GM19397 (cell line): ENCODE results near the gene EPM2AIP1.
A peak's percentile ranks its signal among the peaks of the same experiment; 100 is the strongest.
"Not testable (repeated sequence)": the region's sequence is repeated elsewhere in the genome, so short reads cannot be mapped to it uniquely, and the experiment has no call there.

ENCODE experiments used
- ATAC-seq: cut with Tn5 transposase; IDR thresholded peaks from one replicate; pipeline ENCODE4 v1.9.1; 2021; ENCODE audit warnings: mild to moderate bottlenecking, moderate library complexity; ENCODE audit not compliant: unreplicated experiment

The EPM2AIP1 gene

DNA sequence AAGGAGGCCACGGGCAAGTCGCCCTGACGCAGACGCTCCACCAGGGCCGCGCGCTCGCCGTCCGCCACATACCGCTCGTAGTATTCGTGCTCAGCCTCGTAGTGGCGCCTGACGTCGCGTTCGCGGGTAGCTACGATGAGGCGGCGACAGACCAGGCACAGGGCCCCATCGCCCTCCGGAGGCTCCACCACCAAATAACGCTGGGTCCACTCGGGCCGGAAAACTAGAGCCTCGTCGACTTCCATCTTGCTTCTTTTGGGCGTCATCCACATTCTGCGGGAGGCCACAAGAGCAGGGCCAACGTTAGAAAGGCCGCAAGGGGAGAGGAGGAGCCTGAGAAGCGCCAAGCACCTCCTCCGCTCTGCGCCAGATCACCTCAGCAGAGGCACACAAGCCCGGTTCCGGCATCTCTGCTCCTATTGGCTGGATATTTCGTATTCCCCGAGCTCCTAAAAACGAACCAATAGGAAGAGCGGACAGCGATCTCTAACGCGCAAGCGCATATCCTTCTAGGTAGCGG is at the start of gene EPM2AIP1:
Gene EPM2AIP1 (minus strand): TSS at position 326 of the 520 bp plus-strand sequence. CDS start 54 bp downstream, at position 272.
- ATAC-seq, result peak; percentile 84

DNA sequence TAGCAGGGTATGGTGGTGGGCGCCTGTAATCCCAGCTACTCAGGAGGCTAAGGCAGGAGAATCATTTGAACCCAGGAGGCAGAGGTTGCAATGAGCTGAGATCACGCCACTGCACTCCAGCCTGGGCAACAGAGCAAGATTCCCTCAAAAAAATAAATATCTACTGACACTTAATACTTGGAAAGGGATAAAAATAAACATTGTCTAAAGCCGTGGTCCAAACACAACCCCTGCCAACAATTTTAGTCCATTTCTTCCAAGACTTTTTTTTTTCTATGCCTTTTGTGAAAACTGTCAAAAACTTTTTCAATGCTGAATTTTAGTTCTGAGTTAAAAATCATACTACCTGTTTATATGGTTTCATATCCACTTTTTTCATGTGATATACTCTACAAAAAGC is 49.8 kb upstream of the EPM2AIP1 start:
- ATAC-seq, result not testable (repeated sequence)

GRCh38 chr3:37041546-37042195 is 48.7 kb upstream of the EPM2AIP1 start:
- ATAC-seq, result no peak

DNA sequence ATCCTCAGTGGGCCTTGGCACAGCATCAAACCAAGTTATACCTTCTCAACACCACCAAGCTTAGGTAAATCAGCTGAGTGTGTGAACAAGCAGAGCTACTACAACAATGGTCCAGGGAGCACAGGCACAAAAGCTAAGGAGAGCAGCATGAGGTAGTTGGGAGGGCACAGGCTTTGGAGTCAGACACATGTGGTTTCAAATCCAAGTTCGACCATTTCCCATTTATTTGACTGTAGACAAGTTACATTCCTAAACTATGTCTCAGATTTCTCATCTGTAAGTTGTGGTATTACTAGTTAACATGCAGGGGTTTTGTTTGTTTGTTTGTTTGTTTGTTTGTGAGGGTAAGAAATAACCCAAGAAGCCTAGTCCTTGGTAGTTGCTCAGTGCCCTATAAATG is 47.3 kb upstream of the EPM2AIP1 start:
- ATAC-seq, result no peak

DNA sequence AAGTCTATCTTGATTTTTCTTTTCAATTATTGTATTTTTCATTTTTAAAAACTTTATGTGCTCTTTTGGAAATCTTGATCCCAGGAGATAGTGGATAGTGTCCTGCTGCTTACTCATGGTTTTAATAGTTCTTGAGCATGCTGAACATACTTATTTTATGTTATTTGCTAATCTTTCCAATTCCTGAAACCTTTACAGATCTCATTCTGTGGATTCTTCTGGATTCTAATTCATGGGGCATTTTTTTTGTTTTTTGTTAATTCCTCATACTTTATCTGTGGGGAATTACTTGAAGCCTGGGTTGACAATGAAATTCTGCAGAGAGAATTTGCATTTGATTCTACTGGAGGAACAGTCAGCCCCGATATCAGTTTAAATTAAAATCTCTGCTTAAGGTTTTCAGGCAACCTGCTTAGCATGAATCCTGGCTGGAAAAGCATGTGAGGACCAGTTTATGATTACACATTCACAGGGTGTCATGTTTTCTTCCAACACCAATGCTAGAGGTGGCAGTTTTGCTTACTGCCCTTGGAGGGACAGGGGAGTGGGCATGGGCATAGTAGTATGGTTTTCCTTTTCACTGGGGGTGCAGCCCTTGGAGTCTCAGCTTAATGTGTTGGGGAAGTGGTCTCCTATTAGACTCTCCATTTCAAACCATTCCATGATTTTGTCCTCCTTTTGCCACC is 46.4 kb upstream of the EPM2AIP1 start:
- ATAC-seq, result no peak

DNA sequence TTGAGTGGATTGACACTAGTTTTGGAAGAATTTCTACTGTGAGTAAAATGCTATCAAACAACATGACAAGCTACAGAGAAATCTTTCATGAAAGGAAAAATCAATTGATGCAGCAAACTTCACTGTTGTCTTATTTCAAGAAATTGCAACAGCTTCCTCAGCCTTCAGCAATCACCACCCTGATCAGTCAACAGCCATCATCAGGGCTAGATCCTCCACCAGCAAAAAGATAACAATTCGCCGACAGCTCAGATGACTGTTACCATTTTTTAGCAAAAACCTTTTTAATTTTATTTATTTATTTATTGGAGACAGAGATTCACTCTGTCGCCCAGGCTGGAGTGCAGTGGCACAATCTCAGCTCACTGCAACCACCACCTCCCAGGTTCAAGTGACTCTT is 44.4 kb upstream of the EPM2AIP1 start:
- ATAC-seq, result no peak

GRCh38 chr3:37032961-37033360 is 40.0 kb upstream of the EPM2AIP1 start:
- ATAC-seq, result no peak

GRCh38 chr3:37031096-37031682 is 38.3 kb upstream of the EPM2AIP1 start:
- no peak for ATAC-seq

DNA sequence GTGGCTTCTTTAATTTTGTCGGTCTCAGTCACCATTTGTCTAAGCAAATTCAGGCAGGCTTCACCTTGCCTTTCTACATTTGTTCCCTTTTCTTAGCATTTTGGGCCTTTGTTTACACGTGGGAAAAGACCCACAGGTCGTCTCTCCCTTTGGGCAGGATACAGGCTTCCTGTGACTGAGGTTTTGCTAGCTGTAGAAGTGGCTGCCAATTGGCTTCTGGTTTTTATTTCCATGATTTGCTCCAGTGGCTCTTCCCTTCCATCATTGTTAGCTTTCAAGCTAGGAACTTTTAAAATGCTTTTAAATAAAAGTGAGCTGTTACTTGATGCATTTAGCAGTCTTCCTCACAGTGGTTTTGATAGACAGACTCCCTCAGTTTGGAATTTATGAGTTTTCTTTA is 37.7 kb upstream of the EPM2AIP1 start:
- ATAC-seq, result no peak

- ATAC-seq, result no peak
Observed at GRCh38 chr3:37029516-37030163, 36.7 kb upstream of the EPM2AIP1 start.

DNA sequence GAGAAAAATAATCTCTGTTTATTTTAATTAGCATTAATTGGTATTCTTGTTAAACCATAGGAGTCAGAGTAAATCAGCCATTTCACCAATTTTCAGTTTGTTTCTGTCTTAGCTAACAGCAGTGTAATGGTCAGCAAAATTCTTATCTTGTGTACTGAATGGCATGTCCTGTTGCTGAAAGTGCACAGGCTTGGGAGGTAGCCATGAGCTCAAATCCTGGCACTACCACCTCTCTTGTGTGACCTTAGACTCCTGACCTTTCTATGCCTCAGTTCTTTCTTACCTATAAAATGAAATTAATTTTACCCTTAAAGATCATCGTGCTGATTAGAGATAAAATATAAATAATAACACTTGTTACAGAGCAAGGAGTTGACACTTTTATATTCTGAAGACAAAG is 36.2 kb upstream of the EPM2AIP1 start:
- no peak for ATAC-seq

- no peak for ATAC-seq
Observed at GRCh38 chr3:37028329-37028728, 35.4 kb upstream of the EPM2AIP1 start.

DNA sequence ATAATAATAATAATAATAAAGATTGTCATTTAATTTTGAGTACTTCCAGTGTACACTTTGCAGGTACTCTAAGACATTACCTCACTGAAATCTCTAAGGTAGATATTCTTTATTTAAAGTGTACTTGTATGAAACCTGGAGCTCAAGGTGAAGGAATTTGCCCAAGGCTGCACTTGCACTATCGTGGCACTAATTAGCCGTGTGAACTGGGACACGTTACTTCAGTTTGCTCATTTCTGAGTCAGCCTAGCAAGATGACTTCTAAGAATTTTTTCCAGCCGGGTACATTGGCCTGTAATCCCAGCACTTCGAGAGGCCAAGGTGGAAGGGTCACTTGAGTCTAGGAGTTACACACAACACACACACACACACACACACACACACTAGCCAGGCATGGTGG is 33.9 kb upstream of the EPM2AIP1 start:
- no peak for ATAC-seq

DNA sequence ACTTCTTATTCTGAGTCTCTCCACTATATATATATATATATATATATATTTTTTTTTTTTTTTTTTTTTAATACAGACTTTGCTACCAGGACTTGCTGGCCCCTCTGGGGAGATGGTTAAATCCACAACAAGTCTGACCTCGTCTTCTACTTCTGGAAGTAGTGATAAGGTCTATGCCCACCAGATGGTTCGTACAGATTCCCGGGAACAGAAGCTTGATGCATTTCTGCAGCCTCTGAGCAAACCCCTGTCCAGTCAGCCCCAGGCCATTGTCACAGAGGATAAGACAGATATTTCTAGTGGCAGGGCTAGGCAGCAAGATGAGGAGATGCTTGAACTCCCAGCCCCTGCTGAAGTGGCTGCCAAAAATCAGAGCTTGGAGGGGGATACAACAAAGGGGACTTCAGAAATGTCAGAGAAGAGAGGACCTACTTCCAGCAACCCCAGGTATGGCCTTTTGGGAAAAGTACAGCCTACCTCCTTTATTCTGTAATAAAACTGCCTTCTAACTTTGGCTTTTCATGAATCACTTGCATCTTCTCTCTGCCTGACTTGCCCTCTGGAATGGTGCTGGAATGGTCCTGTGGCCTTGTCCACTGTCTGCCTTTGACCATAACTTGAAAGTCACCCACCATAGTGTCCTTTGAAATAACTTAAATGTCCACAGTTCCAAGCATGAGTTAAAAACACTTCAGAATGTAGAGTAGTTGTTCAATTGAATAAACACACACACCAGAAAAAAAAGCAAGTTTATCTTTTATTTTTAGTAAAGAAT is 32.8 kb upstream of the EPM2AIP1 start:
- no peak for ATAC-seq

GRCh38 chr3:37024820-37025405 is 32.0 kb upstream of the EPM2AIP1 start:
- no peak for ATAC-seq

- ATAC-seq, result no peak
Observed at GRCh38 chr3:37024092-37024491, 31.2 kb upstream of the EPM2AIP1 start.

DNA sequence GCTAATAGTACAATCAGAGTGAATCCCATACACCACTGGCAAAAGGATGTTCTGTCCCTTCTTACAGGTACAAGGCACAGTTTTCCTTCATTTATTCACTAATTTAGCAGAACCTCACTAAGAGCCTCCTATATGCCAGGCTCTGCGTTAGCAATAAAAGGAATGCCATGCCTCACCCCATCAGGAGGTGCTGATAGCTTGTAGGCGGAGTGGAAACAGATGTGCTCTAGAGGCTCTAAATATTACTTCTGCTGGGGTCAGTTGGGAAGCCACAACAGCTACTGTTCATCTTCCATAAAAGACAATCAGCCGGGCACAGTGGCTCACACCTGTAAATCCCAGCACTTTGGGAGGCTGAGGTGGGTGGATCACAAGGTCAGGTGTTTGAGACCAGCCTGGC is 24.8 kb upstream of the EPM2AIP1 start:
- ATAC-seq, result no peak

DNA sequence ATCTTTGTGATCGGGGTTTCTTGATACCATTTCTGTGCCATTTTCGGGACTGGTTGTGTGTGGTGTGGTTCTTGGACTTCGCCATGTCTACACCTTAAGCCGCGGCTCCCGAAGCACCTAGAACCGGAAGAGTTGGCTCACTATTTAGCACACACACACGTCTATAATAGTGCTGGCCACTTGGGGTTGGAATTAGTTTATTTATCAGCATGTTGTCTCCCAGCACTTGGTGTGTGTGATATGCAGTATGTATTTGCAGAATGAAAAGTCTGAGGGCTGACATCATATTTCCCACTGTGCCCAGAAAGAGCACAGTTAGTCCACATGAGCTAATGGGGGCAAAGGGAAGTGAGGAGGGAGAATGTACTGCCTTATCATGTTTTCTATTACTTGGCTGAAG is 24.0 kb upstream of the EPM2AIP1 start:
- ATAC-seq, result no peak

- ATAC-seq, result no peak
Observed at GRCh38 chr3:37015642-37016041, 22.7 kb upstream of the EPM2AIP1 start.

- no peak for ATAC-seq
Observed at GRCh38 chr3:37014620-37015019, 21.7 kb upstream of the EPM2AIP1 start.
